Measurements from ENCODE around the gene FKBP10. TPM values are rescaled to one million over a fixed set of nuclear protein-coding genes. Genes with fewer than 3 reads are reported as not detected.

The FKBP10 gene
- total and polyA plus RNA-seq, 2 experiments from 2014 or later, result 88.0 to 290 TPM

- Histone ChIP-seq H4K20me1 (ENCODE audit: insufficient read depth, poor library complexity, severe bottlenecking) (peaks cover 57% of the 10 kb centered on the region), H2AFZ (no peak overlapping the region), H3K4me2 (no peak overlapping the region), H3K9me3 (ENCODE audit: low read depth) (no peaks in the 10 kb centered on the region), H3K27me3 (no peaks in the 10 kb centered on the region), H3K4me3 (no peak overlapping the region), H3K36me3 (replicated peaks; ENCODE audit: insufficient read depth, low read depth) (no peaks in the 10 kb centered on the region), H3K4me1 (ENCODE audit: insufficient read depth) (peaks cover 9% of the 10 kb centered on the region), H3K27ac (no peak overlapping the region), H3K9me2 (replicated peaks; ENCODE audit: insufficient read depth) (no peaks in the 10 kb centered on the region), H3K79me2 (peaks cover 89% of the 10 kb centered on the region)
- WGBS (ENCODE audit: low lambda C conversion rate, missing lambda C conversion rate), result 65% methylated on average over 3 of the region's 3 CpGs
- no peak for DNase-seq (ENCODE audit: low spot score)
- no peak for TF ChIP-seq EZH2 (IDR thresholded peaks at IDR 0.05; ENCODE audit: borderline replicate concordance)
- TF ChIP-seq EZH2phosphoT487 (IDR thresholded peaks at IDR 0.05; ENCODE audit: low read depth, severe bottlenecking, unreplicated experiment), result no peak
- TF ChIP-seq, protein P1, sequence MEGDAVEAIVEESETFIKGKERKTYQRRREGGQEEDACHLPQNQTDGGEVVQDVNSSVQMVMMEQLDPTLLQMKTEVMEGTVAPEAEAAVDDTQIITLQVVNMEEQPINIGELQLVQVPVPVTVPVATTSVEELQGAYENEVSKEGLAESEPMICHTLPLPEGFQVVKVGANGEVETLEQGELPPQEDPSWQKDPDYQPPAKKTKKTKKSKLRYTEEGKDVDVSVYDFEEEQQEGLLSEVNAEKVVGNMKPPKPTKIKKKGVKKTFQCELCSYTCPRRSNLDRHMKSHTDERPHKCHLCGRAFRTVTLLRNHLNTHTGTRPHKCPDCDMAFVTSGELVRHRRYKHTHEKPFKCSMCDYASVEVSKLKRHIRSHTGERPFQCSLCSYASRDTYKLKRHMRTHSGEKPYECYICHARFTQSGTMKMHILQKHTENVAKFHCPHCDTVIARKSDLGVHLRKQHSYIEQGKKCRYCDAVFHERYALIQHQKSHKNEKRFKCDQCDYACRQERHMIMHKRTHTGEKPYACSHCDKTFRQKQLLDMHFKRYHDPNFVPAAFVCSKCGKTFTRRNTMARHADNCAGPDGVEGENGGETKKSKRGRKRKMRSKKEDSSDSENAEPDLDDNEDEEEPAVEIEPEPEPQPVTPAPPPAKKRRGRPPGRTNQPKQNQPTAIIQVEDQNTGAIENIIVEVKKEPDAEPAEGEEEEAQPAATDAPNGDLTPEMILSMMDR (IDR thresholded peaks at IDR 0.05; ENCODE audit: poor library complexity), result no peak
Measured at GRCh38 chr17:41860254-41860931, 47.6 kb downstream of the FKBP10 start.

GRCh38 chr17:41863074-41863848 lies 50.5 kb downstream of the FKBP10 start:
- peaks cover 53% of the 10 kb centered on the region for H4K20me1 ChIP-seq (ENCODE audit: insufficient read depth, poor library complexity, severe bottlenecking)
- no peak for DNase-seq (ENCODE audit: low spot score)
- no peak overlapping the region for H3K4me3 ChIP-seq
- no peak overlapping the region for H2AFZ ChIP-seq
- no peaks in the 10 kb centered on the region for H3K36me3 ChIP-seq (replicated peaks; ENCODE audit: insufficient read depth, low read depth)
- no peaks in the 10 kb centered on the region for H3K9me2 ChIP-seq (replicated peaks; ENCODE audit: insufficient read depth)
- no peaks in the 10 kb centered on the region for H3K27me3 ChIP-seq
- no peak overlapping the region for H3K27ac ChIP-seq
- H3K9me3 ChIP-seq (ENCODE audit: low read depth), result no peaks in the 10 kb centered on the region
- H3K79me2 ChIP-seq, result peaks cover 64% of the 10 kb centered on the region
- 74% methylated on average over 17 of the region's 18 CpGs for WGBS (ENCODE audit: low lambda C conversion rate, missing lambda C conversion rate)
- TF ChIP-seq, protein P1 (IDR thresholded peaks at IDR 0.05; ENCODE audit: poor library complexity), result no peak
- TF ChIP-seq EZH2 (IDR thresholded peaks at IDR 0.05; ENCODE audit: borderline replicate concordance), result no peak
- TF ChIP-seq EZH2phosphoT487 (IDR thresholded peaks at IDR 0.05; ENCODE audit: low read depth, severe bottlenecking, unreplicated experiment), result no peak
- H3K4me2 ChIP-seq, result peak overlapping the region; percentile 96
- H3K4me1 ChIP-seq (ENCODE audit: insufficient read depth), result peaks cover 9% of the 10 kb centered on the region

DNA sequence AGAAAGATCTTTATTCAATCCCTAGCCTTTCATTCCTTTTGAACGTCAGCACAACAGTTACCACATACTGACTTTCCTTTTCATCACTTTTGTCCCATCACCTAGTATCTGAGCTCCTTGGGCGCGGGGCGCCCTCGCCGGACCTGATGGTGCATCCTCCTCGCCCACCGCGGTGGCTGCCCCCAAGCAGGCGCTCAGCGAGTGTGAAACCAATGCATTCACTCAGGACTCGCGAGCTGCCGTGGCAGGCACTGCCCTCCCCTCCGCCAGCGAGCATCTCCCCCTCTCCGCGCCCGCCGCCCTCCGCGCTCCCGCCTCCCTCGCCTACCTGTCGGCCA lies 51.7 kb downstream of the FKBP10 start:
- H3K4me1 ChIP-seq (ENCODE audit: insufficient read depth), result peaks cover 9% of the 10 kb centered on the region
- 0% methylated on average over 14 of the region's 25 CpGs for WGBS (ENCODE audit: low lambda C conversion rate, missing lambda C conversion rate)
- peak overlapping the region; percentile 93 for H2AFZ ChIP-seq
- DNase-seq (ENCODE audit: low spot score), result no peak
- H3K79me2 ChIP-seq, result peaks cover 52% of the 10 kb centered on the region
- H3K4me3 ChIP-seq, result peak overlapping the region; percentile 90
- TF ChIP-seq, protein P1 (IDR thresholded peaks at IDR 0.05; ENCODE audit: poor library complexity), result no peak
- TF ChIP-seq EZH2phosphoT487 (IDR thresholded peaks at IDR 0.05; ENCODE audit: low read depth, severe bottlenecking, unreplicated experiment) (no peak), EZH2 (IDR thresholded peaks at IDR 0.05; ENCODE audit: borderline replicate concordance) (no peak)
- no peaks in the 10 kb centered on the region for H3K36me3 ChIP-seq (replicated peaks; ENCODE audit: insufficient read depth, low read depth)
- no peaks in the 10 kb centered on the region for H3K9me3 ChIP-seq (ENCODE audit: low read depth)
- H3K9me2 ChIP-seq (replicated peaks; ENCODE audit: insufficient read depth), result no peaks in the 10 kb centered on the region
- H3K27ac ChIP-seq, result peak overlapping the region; percentile 94
- H3K27me3 ChIP-seq, result no peaks in the 10 kb centered on the region
- peak overlapping the region; percentile 96 for H3K4me2 ChIP-seq
- H4K20me1 ChIP-seq (ENCODE audit: insufficient read depth, poor library complexity, severe bottlenecking), result peaks cover 47% of the 10 kb centered on the region

Data from hepatocyte (in vitro differentiated cells).